AG09319 (cell line): ENCODE data around the gene NSL1.

Experiments
- DNase-seq: peaks from one replicate; pipeline ENCODE4 v3.0.0-alpha.2; 2010; ENCODE audit warnings: low read depth; ENCODE audit errors: extremely low read depth
- CTCF ChIP-seq: IDR thresholded peaks from 2 replicates; pipeline ENCODE4 v1.5.1; 2011; ENCODE audit warnings: low read depth, mild to moderate bottlenecking, inconsistent platforms, low read length, moderate library complexity

NSL1 gene

GRCh38 chr1:212683357-212683722 lies 108.2 kb downstream of the NSL1 start:
- no peak for TF ChIP-seq CTCF
- no peak for DNase-seq

GRCh38 chr1:212680680-212681389 lies 110.7 kb downstream of the NSL1 start:
- no peak for DNase-seq
- TF ChIP-seq CTCF, result no peak

GRCh38 chr1:212678456-212679410 lies 112.8 kb downstream of the NSL1 start:
- DNase-seq, result no peak
- no peak for TF ChIP-seq CTCF

GRCh38 chr1:212677573-212677972 lies 114.0 kb downstream of the NSL1 start:
- no peak for DNase-seq
- no peak for TF ChIP-seq CTCF

- no peak for TF ChIP-seq CTCF
- DNase-seq, result no peak
Measured at GRCh38 chr1:212677136-212677535, 114.4 kb downstream of the NSL1 start.
